Measurements from ENCODE around the gene CACNA1C.

Gene CACNA1C

GRCh38 chr12:2344476-2344875, 291.7 kb downstream of the CACNA1C start:
- no peak for DNase-seq (ENCODE audit: low read depth)

DNA sequence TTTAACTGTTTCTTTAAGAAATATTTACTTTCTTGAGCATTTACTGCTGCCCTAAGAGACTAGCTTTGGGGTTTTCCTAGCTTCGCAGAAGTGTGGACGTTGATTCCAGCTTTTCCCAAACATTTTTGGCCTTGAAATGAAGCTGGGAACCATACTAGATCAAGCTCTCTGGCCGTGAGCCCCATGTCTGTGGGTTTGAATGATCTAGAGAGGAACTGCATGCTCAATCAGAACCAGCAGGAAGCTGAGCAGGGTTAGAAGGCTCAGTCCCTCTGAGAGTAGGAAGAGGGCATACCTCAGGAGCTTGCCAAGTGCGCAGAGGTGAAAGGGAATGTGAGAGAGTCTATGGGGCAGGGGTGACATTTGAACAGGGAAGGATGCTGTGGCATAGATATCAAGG, 292.1 kb downstream of the CACNA1C start:
- DNase-seq (ENCODE audit: low read depth): no peak

DNA sequence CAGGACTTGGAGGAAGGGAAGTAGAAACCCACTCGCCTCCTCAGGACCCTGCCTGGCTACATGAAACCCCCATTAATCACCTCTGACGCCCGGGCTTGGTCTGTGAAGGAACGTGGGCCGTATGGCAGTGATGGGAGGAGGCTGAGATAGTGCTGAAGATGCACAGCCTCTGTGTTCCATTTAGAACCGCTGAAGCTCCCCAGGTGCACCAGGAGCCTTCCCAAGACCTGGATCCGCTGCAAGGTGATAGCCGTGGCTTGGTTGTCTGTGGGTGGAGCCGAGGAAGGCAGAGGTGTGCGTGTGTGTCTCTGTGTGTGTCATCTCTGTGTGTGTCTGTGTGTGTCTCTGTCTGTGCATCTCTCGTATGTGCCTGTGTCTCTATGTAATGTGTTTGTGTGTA, 293.1 kb downstream of the CACNA1C start:
- no peak for DNase-seq (ENCODE audit: low read depth)

GRCh38 chr12:2346416-2346815, 293.6 kb downstream of the CACNA1C start:
- no peak for DNase-seq (ENCODE audit: low read depth)

DNA sequence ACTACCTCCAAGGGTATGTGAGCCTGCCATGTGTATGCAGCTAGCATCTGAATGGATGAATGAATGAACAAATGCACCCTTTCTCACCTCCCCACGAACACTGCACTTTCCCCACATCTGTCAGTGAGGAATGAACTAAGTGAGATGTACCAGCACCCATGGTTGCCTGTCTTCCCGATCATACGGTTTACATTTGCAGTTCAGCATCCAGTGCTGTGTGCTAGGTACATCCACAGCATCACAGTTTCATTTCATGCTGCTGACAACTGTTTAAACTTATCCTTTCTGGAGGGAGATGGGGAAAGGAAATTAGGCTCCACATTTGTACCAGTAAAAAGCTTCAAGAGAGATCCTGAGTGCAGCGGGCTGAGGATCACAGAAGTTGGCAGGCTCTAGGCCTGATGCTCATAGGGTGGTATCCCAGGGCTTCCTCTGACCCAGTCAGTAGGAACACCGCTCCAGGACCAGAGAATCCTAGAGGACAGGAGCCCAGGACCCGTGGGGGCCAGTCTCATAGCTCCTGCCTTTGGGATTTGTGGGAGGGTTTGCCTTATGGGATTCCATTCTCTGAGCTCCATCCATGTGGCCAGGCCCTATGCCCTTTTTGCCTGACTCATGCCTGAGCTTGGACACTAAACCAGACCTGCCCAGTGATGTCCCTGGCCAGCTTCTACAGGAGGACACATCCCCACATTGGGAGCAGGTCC, 294.5 kb downstream of the CACNA1C start:
- DNase-seq (ENCODE audit: low read depth): no peak

DNA sequence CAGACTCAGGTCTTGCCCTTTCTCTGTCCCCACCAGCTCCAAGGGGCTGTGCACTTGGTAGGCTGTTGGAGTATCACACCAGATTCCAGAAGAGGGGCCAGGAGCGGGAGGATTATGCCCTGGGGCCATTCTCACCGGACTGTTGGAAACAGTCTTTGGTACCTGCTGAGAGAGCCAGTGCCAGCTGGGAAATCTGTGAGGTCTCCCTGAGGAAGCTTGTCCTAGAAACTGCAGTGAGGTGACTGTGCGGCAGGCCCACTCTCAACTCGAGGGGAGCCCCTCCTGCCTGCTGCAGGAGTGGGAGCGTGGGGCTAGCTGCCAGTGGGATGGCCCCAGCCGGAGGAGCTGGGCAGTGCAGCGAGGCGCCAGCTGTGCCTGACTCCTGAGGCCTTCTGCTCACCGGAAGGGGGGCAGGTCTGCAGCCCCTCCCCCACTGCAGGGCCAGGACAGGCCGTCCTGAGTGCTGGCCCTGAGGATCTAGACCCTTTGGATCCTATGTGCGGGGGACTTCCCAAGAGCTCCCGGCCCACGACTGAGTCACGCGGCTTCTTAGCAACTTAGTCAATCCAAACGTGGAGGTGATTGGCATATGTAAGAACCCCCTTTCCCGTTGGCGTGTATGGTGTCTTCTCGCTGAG, 295.2 kb downstream of the CACNA1C start:
- DNase-seq (ENCODE audit: low read depth): no peak

DNA sequence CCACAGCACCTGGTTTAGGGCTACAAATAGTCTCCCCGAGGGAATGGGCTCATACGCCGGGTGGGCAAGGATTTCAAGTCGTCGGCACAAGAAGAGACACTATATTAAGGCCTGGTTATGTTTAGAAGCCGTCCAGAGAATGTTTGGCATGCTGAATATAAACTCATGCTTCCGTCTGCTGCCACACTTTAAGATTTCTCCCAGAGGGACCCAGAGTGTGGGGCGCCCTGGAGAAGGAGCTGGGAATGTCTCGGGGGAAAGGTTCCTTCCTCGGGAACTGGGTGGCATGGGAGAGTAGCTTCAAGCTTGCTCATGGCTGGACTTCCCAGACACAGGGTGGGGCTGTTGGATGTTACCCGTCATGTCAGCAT, 295.7 kb downstream of the CACNA1C start:
- DNase-seq (ENCODE audit: low read depth): no peak

- no peak for DNase-seq (ENCODE audit: low read depth)
These were observed 298.4 kb downstream of the CACNA1C start for GRCh38 chr12:2351161-2351560.

DNA sequence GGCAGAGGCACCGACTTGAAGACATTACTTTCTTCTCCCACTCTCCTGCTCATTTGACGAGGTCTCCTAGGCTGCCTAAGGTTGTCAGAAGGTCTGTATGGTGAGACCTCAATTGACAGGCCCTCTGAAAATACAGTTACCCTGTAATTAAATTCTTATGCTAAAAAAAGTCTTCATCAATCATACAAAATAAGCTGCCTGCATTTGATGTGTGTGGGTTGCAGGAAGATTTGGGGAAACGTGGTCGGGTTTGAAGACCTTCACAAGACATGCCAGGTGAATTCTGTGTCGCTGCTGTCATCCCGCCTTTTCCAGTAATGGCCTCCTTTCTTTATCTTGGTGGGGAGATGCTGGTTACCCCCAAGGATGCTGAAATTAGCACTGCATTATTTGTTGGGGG, 299.4 kb downstream of the CACNA1C start:
- DNase-seq (ENCODE audit: low read depth): no peak

GRCh38 chr12:2353281-2353680, 300.5 kb downstream of the CACNA1C start:
- DNase-seq (ENCODE audit: low read depth): no peak

- DNase-seq (ENCODE audit: low read depth): no peak
These were observed 300.9 kb downstream of the CACNA1C start for GRCh38 chr12:2353691-2354090.

GRCh38 chr12:2354151-2354991, 301.6 kb downstream of the CACNA1C start:
- no peak for DNase-seq (ENCODE audit: low read depth)

DNA sequence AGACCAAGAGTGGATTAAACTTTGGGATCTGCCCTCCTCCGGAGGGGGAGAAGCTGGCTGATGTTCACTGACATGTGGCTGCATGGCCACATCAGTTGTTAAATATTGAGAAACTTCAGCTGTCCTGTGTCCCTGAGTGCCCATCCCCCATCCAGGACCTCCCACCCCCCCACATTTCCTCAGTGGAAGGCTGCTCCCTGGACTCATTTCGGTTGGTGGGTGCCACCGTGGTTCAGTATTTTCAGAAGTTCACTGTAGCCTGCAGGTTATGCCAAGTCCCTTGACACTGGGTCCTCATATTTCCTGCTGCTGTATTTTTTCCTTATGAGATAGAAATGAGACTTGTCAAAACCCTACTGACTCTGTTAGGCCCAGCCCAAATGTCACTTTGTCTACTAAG, 302.4 kb downstream of the CACNA1C start:
- no peak for DNase-seq (ENCODE audit: low read depth)

GRCh38 chr12:2355604-2356003, 302.8 kb downstream of the CACNA1C start:
- DNase-seq (ENCODE audit: low read depth): no peak

GRCh38 chr12:2356601-2357125, 303.9 kb downstream of the CACNA1C start:
- DNase-seq (ENCODE audit: low read depth): no peak

DNA sequence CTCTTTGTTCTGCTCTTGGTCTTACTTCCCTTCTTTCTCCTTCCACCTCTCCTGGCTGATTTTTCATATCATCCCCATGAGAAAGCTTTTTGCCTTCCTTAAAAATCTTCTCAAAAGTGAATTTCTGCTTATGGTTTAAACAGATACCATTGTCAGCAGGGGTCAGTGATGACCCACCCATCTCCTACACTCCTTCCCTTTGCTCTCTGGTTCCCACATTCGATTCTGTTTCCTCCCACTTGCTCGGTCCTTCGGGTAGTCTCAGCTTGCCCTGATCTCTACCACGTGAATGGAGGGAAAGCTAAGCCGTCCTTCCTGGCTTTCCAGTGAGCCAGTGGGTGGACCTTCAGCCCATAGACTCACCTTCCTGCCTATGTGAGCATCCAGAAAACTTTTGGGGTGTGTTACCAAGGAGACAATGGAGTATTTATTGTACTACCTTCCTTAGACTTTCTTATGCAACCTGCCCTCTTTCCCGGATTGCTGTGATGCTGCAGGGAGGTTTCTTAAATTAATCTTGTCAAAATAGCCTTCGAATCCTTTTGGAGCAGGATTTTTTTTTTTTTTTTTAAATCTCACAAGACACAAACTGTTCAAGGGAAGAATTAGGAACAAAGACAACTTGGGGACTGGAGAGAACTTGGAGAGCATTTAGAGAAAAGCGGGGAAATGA, 306.3 kb downstream of the CACNA1C start:
- DNase-seq (ENCODE audit: low read depth): no peak

DNA sequence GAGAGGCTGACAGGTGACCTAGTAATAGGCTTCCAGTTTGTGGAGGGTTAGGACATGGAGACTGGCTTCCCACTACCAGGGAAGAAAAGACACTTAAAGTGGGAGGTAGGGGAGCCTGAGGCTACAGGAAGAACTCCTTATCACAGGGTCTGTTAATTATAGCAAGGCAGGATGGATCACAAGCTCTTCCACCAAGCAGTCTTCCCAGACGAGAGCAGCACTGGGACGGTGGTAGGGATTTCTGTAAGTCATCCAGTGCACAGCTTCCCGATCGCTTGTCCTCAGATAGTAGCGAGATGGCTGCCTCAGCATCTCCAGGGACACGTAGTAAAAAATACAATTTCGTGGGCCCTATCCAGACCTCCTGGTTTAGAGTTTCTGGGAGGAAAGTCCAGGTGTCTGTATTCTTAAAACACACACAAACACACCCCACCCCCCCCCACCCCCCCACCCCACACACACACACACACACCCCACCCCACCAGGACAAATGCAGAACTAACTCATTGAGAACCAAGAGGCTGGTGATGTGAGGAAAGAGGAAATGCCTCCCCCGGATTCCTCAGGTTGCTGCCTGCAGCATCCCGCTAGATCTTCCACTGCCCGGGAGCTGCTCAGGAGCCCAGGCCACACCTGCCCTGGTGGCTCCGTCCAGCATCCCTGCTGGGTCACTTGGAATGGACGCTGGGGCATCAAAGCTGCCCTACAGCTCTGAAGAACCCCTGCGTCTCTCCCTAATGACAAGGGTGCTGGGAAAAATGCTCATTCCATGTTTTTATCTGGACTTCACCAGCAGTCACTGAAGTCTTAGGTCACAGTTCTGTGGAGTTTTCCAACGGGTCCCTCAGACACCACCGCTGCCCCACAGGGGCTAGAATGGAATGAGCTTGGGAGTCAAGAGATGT, 307.2 kb downstream of the CACNA1C start:
- DNase-seq (ENCODE audit: low read depth): no peak

DNA sequence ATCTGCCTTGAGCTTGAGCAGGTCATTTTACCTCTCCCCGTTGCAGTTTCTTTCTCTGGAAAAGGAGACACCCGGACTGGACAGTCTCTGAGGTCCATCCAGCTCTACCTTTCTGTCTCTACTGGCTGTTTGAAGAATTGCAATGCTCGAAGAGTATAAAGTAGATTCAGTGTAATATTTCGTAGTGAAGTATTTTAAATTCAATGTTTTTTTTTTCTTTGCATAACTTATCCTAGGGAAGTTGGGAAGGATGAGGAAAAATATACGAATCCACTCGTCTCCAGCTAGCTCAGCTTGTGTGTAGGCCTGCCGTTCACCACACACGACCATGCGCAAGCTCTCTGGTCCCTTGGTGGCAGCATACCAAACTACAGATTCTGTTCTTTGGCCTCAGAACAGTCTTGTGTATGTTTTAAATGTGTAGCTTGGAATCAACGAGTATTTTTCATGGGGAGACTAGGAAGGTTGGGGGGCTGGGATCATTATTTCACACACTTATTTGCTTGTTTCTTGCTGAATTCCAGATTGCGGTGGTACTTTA, 307.9 kb downstream of the CACNA1C start:
- DNase-seq (ENCODE audit: low read depth): no peak

- no peak for DNase-seq (ENCODE audit: low read depth)
These were observed 311.2 kb downstream of the CACNA1C start for GRCh38 chr12:2363836-2364609.

DNA sequence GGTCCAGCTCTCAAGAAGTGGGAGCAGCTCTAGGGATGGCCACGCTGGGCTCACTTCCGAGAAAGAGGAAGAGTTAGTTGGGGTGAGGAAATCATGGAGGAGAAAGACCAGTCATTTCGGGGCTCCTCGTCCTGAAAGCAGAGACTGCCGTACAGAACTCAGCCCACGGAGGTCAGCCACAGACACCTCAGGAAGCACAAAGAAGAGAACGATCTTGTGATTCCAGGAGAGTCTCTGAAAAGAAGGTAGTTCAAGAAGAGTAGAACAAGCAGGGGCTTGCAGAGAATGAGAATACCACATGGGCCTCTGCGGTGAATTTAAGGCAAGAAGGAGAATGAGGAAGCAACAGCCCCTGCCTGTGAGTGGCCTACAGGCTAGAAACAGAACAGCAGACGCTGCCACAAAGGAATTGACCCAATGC, 311.9 kb downstream of the CACNA1C start:
- DNase-seq (ENCODE audit: low read depth): no peak

Measured in GM04504 (cell line).